BJ (cell line): Measurements from ENCODE around the gene PHACTR4. TPM values are rescaled to one million over a fixed set of nuclear protein-coding genes. Genes with fewer than 3 reads are reported as not detected.
"Not testable (repeated sequence)": the region's sequence is repeated elsewhere in the genome, so short reads cannot be mapped to it uniquely, and the experiment has no call there.

ENCODE experiments used
- CTCF ChIA-PET: fragments of 350-600 bp; formaldehyde crosslinking; extraction: SDS; loops from one replicate; lab custom pipeline; 2021; ENCODE audit warnings: antibody characterized with exemption, inconsistent platforms; lab: Yijun Ruan, JAX
- POLR2A ChIA-PET: fragments of 300-600 bp; sonication (Branson Sonifier 250); formaldehyde crosslinking; extraction: SDS; loops from one replicate; lab custom pipeline; 2021; ENCODE audit warnings: antibody characterized with exemption; lab: Charles Lee
- DNase-seq: peaks from one replicate; pipeline ENCODE4 v3.0.0-alpha.2; 2011; ENCODE audit warnings: low read depth
- H3K27me3 ChIP-seq: 2 replicates; pipeline ENCODE4 v1.6.0; 2011; ENCODE audit warnings: low read length; ENCODE audit not compliant: control insufficient read depth, insufficient read depth
- H3K36me3 ChIP-seq: 2 replicates; pipeline ENCODE4 v1.5.1; 2011; ENCODE audit warnings: low read length; ENCODE audit not compliant: control insufficient read depth, insufficient read depth
- H3K4me3 ChIP-seq: 2 replicates; pipeline ENCODE4 v1.5.1; 2011; ENCODE audit warnings: low read depth, mild to moderate bottlenecking, control low read depth, low read length
- polyA plus RNA-seq: library from polyadenylated mRNA; depleted of rRNA; stranded (reverse); fragments of >200 nt; gene quantifications from 2 replicates; pipeline ENCODE4 v1.2.3, GENCODE V29; 2011
- TF ChIP-seq, protein P1 (sequence below): IDR thresholded peaks from 2 replicates; pipeline ENCODE4 v1.5.1; 2011; ENCODE audit warnings: low read depth, mild to moderate bottlenecking, control low read depth, inconsistent platforms, low read length, moderate library complexity; ENCODE audit not compliant: insufficient read depth

The PHACTR4 gene
- polyA plus RNA-seq, 1 experiment: 5.2 TPM

DNA sequence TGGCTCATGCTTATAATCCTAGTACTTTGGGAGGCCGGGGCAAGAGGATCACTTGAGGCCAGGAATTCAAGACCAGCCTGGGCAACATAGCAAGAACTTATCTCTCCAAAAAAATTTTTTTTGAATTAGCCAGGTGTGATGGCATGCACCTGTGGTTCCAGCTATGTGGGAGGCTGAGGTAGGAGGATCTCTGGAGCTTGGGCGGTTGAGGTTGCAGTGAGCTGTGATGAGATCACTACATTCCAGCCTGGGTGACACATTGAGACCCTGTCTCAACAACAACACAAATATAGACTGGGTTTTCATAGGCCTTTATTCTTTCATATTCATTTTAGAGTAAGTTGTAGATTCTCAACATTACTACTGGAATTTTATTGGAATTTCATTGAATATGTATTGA, 27.9 kb upstream of the PHACTR4 start:
- ChIA-PET CTCF (interaction anchor here (0.6 kb wide), 2 partner anchors 93 to 257 kb away, joined by 3 to 4 read pairs; no protein-coding TSS in a partner anchor), POLR2A (interaction anchor here (0.7 kb wide), 1 partner anchor 253 kb away, joined by 3 read pairs; no protein-coding TSS in a partner anchor)
- DNase-seq: no peak
- Histone ChIP-seq H3K4me3 (no peak overlapping the region), H3K27me3 (no peaks in the 10 kb centered on the region), H3K36me3 (no peaks in the 10 kb centered on the region)
- TF ChIP-seq, protein P1, sequence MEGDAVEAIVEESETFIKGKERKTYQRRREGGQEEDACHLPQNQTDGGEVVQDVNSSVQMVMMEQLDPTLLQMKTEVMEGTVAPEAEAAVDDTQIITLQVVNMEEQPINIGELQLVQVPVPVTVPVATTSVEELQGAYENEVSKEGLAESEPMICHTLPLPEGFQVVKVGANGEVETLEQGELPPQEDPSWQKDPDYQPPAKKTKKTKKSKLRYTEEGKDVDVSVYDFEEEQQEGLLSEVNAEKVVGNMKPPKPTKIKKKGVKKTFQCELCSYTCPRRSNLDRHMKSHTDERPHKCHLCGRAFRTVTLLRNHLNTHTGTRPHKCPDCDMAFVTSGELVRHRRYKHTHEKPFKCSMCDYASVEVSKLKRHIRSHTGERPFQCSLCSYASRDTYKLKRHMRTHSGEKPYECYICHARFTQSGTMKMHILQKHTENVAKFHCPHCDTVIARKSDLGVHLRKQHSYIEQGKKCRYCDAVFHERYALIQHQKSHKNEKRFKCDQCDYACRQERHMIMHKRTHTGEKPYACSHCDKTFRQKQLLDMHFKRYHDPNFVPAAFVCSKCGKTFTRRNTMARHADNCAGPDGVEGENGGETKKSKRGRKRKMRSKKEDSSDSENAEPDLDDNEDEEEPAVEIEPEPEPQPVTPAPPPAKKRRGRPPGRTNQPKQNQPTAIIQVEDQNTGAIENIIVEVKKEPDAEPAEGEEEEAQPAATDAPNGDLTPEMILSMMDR: no peak

DNA sequence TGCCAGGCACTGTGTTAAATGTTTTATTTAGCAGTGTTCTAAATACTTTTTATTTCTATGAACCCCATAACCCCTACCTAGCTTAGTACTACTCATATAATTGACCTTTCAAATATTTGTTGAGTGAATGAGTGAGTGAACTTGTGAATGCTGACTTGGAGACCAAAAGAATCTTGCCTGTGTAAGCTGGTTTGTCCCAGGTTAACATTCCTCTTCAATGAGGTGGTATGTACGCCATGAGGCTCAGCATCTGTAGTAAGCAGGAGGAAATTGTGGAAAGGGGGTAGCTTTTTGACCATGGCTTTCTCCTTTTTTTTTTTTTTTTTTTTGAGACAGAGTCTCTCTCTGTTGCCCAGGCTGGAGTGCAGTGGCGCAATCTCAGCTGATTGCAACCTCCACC, 26.1 kb upstream of the PHACTR4 start:
- TF ChIP-seq, protein P1: no peak
- Histone ChIP-seq H3K4me3 (no peak overlapping the region), H3K27me3 (no peaks in the 10 kb centered on the region), H3K36me3 (no peaks in the 10 kb centered on the region)
- ChIA-PET CTCF (interaction anchor here (1.0 to 1.3 kb wide), 2 partner anchors 10 to 16 kb away, joined by 4 to 5 read pairs; no protein-coding TSS in a partner anchor), POLR2A (no interaction called here)
- DNase-seq: peak; percentile 12

DNA sequence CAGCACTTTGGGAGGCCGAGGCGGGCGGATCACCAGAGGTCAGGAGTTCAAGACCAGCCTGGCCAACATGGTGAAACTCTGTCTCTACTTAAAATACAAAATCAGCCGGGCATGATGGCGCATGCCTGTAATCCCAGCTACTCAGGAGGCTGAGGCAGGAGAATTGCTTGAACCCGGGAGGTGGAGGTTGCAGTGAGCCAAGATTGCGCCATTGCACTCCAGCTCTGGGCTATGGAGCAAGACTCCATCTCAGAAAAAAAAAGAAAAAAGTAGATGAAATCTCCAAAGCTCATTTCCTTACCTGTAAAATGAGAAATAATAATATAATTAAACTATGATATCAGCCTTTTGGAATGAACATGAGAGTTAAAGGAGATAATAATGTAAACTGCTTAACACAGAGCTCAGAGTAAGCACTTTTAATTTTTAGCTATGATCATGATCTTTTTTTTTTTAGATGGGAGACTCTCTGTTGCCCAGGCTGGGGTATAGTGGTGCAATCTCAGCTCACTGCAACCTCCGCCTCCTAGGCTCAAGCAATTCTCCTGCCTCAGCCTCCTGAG, 16.2 kb upstream of the PHACTR4 start:
- H3K36me3 ChIP-seq, DNase-seq, H3K27me3 ChIP-seq, POLR2A ChIA-PET, H3K4me3 ChIP-seq: not testable (repeated sequence)
- CTCF ChIA-PET: interaction anchor here (0.9 to 3.8 kb wide), 6 partner anchors 10 to 524 kb away, joined by 3 to 11 read pairs (median 4); no protein-coding TSS in a partner anchor

DNA sequence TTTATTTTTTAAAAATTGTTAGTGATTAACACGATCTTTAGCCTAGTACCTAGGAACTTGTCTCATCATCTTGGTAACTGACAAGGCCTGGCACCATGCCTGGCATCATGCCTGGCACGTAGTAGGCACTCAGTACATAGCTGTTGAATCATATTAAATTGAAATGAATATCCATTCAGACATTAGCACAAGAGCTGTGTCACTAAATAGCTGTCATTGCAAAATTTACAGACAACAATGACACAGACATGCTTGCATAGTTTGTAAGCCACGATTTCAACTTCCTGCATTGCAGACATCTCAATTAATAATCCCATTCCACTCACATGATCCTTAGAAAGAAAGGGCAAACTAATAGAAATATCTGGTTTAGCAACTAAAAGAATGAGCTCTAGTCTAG, 15.4 kb upstream of the PHACTR4 start:
- H3K27me3 ChIP-seq: no peaks in the 10 kb centered on the region
- no peaks in the 10 kb centered on the region for H3K36me3 ChIP-seq
- DNase-seq: no peak
- ChIA-PET CTCF (interaction anchor here (0.7 to 3.8 kb wide), 7 partner anchors 9 to 959 kb away, joined by 3 to 11 read pairs (median 5); no protein-coding TSS in a partner anchor), POLR2A (no interaction called here)
- TF ChIP-seq, protein P1: no peak
- no peak overlapping the region for H3K4me3 ChIP-seq

- TF ChIP-seq, protein P1: no peak
- POLR2A ChIA-PET: no interaction called here
- no peaks in the 10 kb centered on the region for H3K27me3 ChIP-seq
- no peak overlapping the region for H3K4me3 ChIP-seq
- CTCF ChIA-PET: interaction anchor here (0.6 to 6.5 kb wide), 8 partner anchors 13 to 266 kb away, joined by 3 to 60 read pairs (median 8); no protein-coding TSS in a partner anchor
- H3K36me3 ChIP-seq: no peaks in the 10 kb centered on the region
- no peak for DNase-seq
Measured at GRCh38 chr1:28358716-28359115, 10.8 kb upstream of the PHACTR4 start.
